Stomach (tissue), 4 donors: Measurements from ENCODE around the gene CCDC93.

ENCODE experiments used
- CTCF ChIP-seq, 7 experiments: fragments of 450-650 bp in 4 of 7; fragments of 200-600 bp in 3 of 7; sonication (generic) in 3 of 7; IDR thresholded peaks; one replicate each; pipeline ENCODE4 v1.5.1; 2016 to 2019; ENCODE audit warnings: antibody characterized with exemption in 7 of 7, control low read depth in 2 of 7, mild to moderate bottlenecking in 1 of 7
- EP300 ChIP-seq: sonication (generic); formaldehyde crosslinking; IDR thresholded peaks from one replicate; pipeline ENCODE4 v1.6.1; 2017; ENCODE audit warnings: antibody characterized with exemption
- POLR2A ChIP-seq, 4 donors: fragments of 450-650 bp; IDR thresholded peaks; one replicate each; pipeline ENCODE4 v1.6.1; 2016; ENCODE audit warnings: antibody characterized with exemption in 4 of 4, control low read depth in 2 of 4, mild to moderate bottlenecking in 1 of 4, moderate library complexity in 1 of 4
- POLR2AphosphoS5 ChIP-seq, 3 donors: sonication (generic); formaldehyde crosslinking; IDR thresholded peaks; one replicate each; pipeline ENCODE4 v1.6.1; 2016; ENCODE audit warnings: antibody characterized with exemption in 3 of 3

- no peak for TF ChIP-seq CTCF (IDR thresholded peaks at IDR 0.05)
- no peak for TF ChIP-seq EP300
- TF ChIP-seq POLR2A (IDR thresholded peaks at IDR 0.05) = no peak
- no peak for TF ChIP-seq POLR2AphosphoS5 (IDR thresholded peaks at IDR 0.05)
These were observed 70.7 kb downstream of the CCDC93 start for GRCh38 chr2:117943013-117943672.
